SK-N-SH (cell line): ENCODE results near the gene EXOC8.
A peak's percentile ranks its signal among the peaks of the same experiment; 100 is the strongest.

Experiments
- CTCF ChIP-seq: fragments of 200-600 bp; sonication (generic); IDR thresholded peaks from 2 replicates; pipeline ENCODE4 v1.6.1; 2017; ENCODE audit warnings: antibody characterized with exemption, mild to moderate bottlenecking, moderate library complexity
- EP300 ChIP-seq, 2 experiments: IDR thresholded peaks; 2 replicates each; pipeline versions ENCODE4 v1.4.0 to v1.6.1; 2012; ENCODE audit warnings: borderline replicate concordance in 1 of 2, low read depth in 1 of 2, low read length in 1 of 2
- FOXJ3 ChIP-seq: sonication (generic); formaldehyde crosslinking; IDR thresholded peaks from 2 replicates; pipeline ENCODE4 v1.5.1; 2020; ENCODE audit warnings: mild to moderate bottlenecking, missing genetic modification reagents
- GABPA ChIP-seq: IDR thresholded peaks from 2 replicates; pipeline ENCODE4 v1.4.0; 2012; ENCODE audit warnings: low read depth, mild to moderate bottlenecking
- GATA2 ChIP-seq: sonication (generic); formaldehyde crosslinking; IDR thresholded peaks from 2 replicates; pipeline ENCODE4 v1.5.0; 2020; ENCODE audit warnings: mild to moderate bottlenecking, missing genetic modification reagents
- JUND ChIP-seq: IDR thresholded peaks from 2 replicates; pipeline ENCODE4 v1.4.0; 2012
- RAD21 ChIP-seq: IDR thresholded peaks from 2 replicates; pipeline ENCODE4 v1.6.1; 2012; ENCODE audit warnings: mild to moderate bottlenecking, low read length
- RFX5 ChIP-seq: IDR thresholded peaks from 2 replicates; pipeline ENCODE4 v1.6.1; 2012; ENCODE audit warnings: mild to moderate bottlenecking, improper control_type of control experiment, low read length
- SMC3 ChIP-seq: IDR thresholded peaks from 2 replicates; pipeline ENCODE4 v1.6.1; 2012; ENCODE audit warnings: low read depth, low read length, improper control_type of control experiment
- TAF1 ChIP-seq: IDR thresholded peaks from 2 replicates; pipeline ENCODE4 v1.6.1; 2012; ENCODE audit warnings: low read depth, mild to moderate bottlenecking, low read length, moderate library complexity, borderline replicate concordance
- TCF12 ChIP-seq: IDR thresholded peaks from 2 replicates; pipeline ENCODE4 v1.4.0; 2012
- YY1 ChIP-seq: IDR thresholded peaks from 2 replicates; pipeline ENCODE4 v1.4.0; 2012; ENCODE audit warnings: low read depth, mild to moderate bottlenecking
- TF ChIP-seq, protein P1 (sequence below): IDR thresholded peaks from 2 replicates; pipeline ENCODE4; 2012

GRCh38 chr1:231315887-231316286 lies 21.8 kb downstream of the EXOC8 start:
- TF ChIP-seq YY1 = no peak
- peak; percentile 63 for TF ChIP-seq CTCF
- no peak for TF ChIP-seq TAF1
- TF ChIP-seq GABPA = no peak
- no peak for TF ChIP-seq FOXJ3
- TF ChIP-seq JUND = no peak
- TF ChIP-seq RAD21 = peak; percentile 54
- TF ChIP-seq, protein P1, sequence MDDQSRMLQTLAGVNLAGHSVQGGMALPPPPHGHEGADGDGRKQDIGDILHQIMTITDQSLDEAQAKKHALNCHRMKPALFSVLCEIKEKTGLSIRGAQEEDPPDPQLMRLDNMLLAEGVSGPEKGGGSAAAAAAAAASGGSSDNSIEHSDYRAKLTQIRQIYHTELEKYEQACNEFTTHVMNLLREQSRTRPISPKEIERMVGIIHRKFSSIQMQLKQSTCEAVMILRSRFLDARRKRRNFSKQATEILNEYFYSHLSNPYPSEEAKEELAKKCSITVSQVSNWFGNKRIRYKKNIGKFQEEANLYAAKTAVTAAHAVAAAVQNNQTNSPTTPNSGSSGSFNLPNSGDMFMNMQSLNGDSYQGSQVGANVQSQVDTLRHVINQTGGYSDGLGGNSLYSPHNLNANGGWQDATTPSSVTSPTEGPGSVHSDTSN = no peak
- peak; percentile 58 for TF ChIP-seq SMC3
- no peak for TF ChIP-seq TCF12
- no peak for TF ChIP-seq EP300 (IDR thresholded peaks at IDR 0.05; ENCODE audit: borderline replicate concordance in 1 of 2, low read depth in 1 of 2, low read length in 1 of 2)
- no peak for TF ChIP-seq GATA2 (CRISPR knock-in tag)
- no peak for TF ChIP-seq RFX5
